DND-41 (cell line): ENCODE data around the gene MCTS1.

ENCODE experiments used
- ATAC-seq: fragments of 200-7000 bp; cut with Tn5 transposase; 3 replicates; pipeline ENCODE4 v1.9.1; 2021; ENCODE audit warnings: low read depth; ENCODE audit not compliant: insufficient read depth
- DNase-seq: peaks from one replicate; pipeline ENCODE4 v3.0.0-alpha.2; 2020
- H2AFZ ChIP-seq: 2 replicates; pipeline ENCODE4 v1.6.0; 2012; ENCODE audit warnings: low read depth, low read length
- H3K27ac ChIP-seq: 2 replicates; pipeline ENCODE4 v1.5.1; 2012; ENCODE audit warnings: low read length, inconsistent platforms
- H3K27me3 ChIP-seq: fragments of 200-600 bp; sonication (generic); 2 replicates; pipeline ENCODE4 v1.6.0; 2012; ENCODE audit warnings: low read length, mild to moderate bottlenecking, inconsistent platforms; ENCODE audit not compliant: insufficient read depth, poor library complexity
- H3K36me3 ChIP-seq: 2 replicates; pipeline ENCODE4 v1.5.1; 2012; ENCODE audit warnings: low read length, inconsistent platforms; ENCODE audit not compliant: insufficient read depth
- H3K4me1 ChIP-seq: 2 replicates; pipeline ENCODE4 v1.5.1; 2012; ENCODE audit warnings: mild to moderate bottlenecking, low read length; ENCODE audit not compliant: insufficient read depth
- H3K4me2 ChIP-seq: 2 replicates; pipeline ENCODE4 v1.6.0; 2012; ENCODE audit warnings: mild to moderate bottlenecking, moderate library complexity, low read length, inconsistent platforms; ENCODE audit not compliant: insufficient read depth
- H3K4me3 ChIP-seq, 2 experiments: fragments of 200-600 bp in 1 of 2; shearing (Covaris generic) in 1 of 2; 2 replicates each; pipeline ENCODE4 v1.5.1; 2012 to 2016; ENCODE audit warnings: inconsistent platforms in 2 of 2, low read length in 2 of 2, mild to moderate bottlenecking in 2 of 2, low read depth in 1 of 2, moderate library complexity in 1 of 2
- H3K79me2 ChIP-seq: 2 replicates; pipeline ENCODE4 v1.6.0; 2012; ENCODE audit warnings: low read length, inconsistent platforms; ENCODE audit not compliant: insufficient read depth
- H3K9ac ChIP-seq: 2 replicates; pipeline ENCODE4 v1.6.0; 2012; ENCODE audit warnings: low read depth, mild to moderate bottlenecking, inconsistent platforms, low read length, moderate library complexity
- H3K9me3 ChIP-seq: 2 replicates; pipeline ENCODE4 v1.5.1; 2012; ENCODE audit warnings: low read length, moderate library complexity, mild to moderate bottlenecking, inconsistent platforms; ENCODE audit not compliant: insufficient read depth, severe bottlenecking
- H4K20me1 ChIP-seq: 2 replicates; pipeline ENCODE4 v1.6.0; 2012; ENCODE audit warnings: low read length; ENCODE audit not compliant: insufficient read depth
- CTCF ChIP-seq: IDR thresholded peaks from 2 replicates; pipeline ENCODE4 v1.5.1; 2012; ENCODE audit warnings: borderline replicate concordance, low read length, moderate library complexity, mild to moderate bottlenecking; ENCODE audit not compliant: poor library complexity, severe bottlenecking; ENCODE audit errors: extremely low read depth
- EZH2 ChIP-seq: IDR thresholded peaks from 3 replicates; pipeline ENCODE4 v1.6.1; 2012; ENCODE audit warnings: borderline replicate concordance, low read depth, mild to moderate bottlenecking, moderate library complexity, low read length, inconsistent platforms; ENCODE audit not compliant: severe bottlenecking

Gene MCTS1

GRCh38 chrX:120629667-120630537, 26.0 kb downstream of the MCTS1 start, which contains the start of gene C1GALT1C1:
C1GALT1C1 (minus strand) TSS chrX:120630054; CDS start chrX:120627166, 2,888 bp downstream.
- H3K9ac ChIP-seq: peak within 1 kb of the TSS; percentile 69
- H3K27ac ChIP-seq: peak within 1 kb of the TSS; percentile 92
- no peaks in the 10 kb centered on the region for H3K27me3 ChIP-seq
- peak within 1 kb of the TSS; percentile 65 for H3K4me2 ChIP-seq
- TF ChIP-seq CTCF (no peak), EZH2 (no peak)
- DNase-seq (peak; percentile 93), ATAC-seq (peak; percentile 91)
- H4K20me1 ChIP-seq: no peaks in the 10 kb centered on the region
- H3K9me3 ChIP-seq: no peaks in the 10 kb centered on the region
- H3K4me3 ChIP-seq: peak within 1 kb of the TSS; percentile 60 to 75
- H3K36me3 ChIP-seq: no peaks in the 10 kb centered on the region
- H2AFZ ChIP-seq: peak within 1 kb of the TSS; percentile 69
- H3K4me1 ChIP-seq: peaks cover 20% of the 10 kb centered on the region
- peaks cover 28% of the 10 kb centered on the region for H3K79me2 ChIP-seq

GRCh38 chrX:120638619-120639018, 34.7 kb downstream of the MCTS1 start:
- H3K9me3 ChIP-seq: no peaks in the 10 kb centered on the region
- no peak overlapping the region for H3K9ac ChIP-seq
- ATAC-seq (no peak), DNase-seq (no peak)
- H3K4me2 ChIP-seq: no peak overlapping the region
- H2AFZ ChIP-seq: no peak overlapping the region
- no peaks in the 10 kb centered on the region for H3K4me1 ChIP-seq
- TF ChIP-seq CTCF (no peak), EZH2 (no peak)
- H3K27ac ChIP-seq: no peak overlapping the region
- no peaks in the 10 kb centered on the region for H3K79me2 ChIP-seq
- no peak overlapping the region for H3K4me3 ChIP-seq
- H3K27me3 ChIP-seq: no peaks in the 10 kb centered on the region
- H4K20me1 ChIP-seq: no peaks in the 10 kb centered on the region
- H3K36me3 ChIP-seq: no peaks in the 10 kb centered on the region

DNA sequence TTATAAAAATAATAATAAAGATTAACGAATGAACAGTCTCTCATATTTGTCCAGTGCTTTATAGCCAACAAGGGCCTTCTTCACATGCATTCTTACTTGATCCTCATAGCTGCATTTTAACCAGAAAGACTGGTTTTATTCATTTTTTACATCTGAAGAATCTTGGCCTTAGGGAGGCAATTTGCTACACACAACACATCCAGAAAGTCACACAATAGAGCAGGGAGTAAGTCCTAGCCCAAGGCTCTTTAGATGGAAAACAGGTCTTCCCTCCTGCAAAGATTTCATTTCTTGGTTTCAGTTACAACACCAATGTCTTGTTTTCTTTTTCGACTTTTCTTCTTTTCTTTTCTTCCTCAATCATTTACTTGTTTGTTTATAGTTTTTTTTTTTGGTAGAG, 39.0 kb downstream of the MCTS1 start:
- H3K79me2 ChIP-seq: no peaks in the 10 kb centered on the region
- H3K27ac ChIP-seq: no peak overlapping the region
- no peaks in the 10 kb centered on the region for H4K20me1 ChIP-seq
- no peak overlapping the region for H2AFZ ChIP-seq
- no peak overlapping the region for H3K9ac ChIP-seq
- no peaks in the 10 kb centered on the region for H3K9me3 ChIP-seq
- H3K4me1 ChIP-seq: no peaks in the 10 kb centered on the region
- H3K4me3 ChIP-seq: no peak overlapping the region
- ATAC-seq (no peak), DNase-seq (no peak)
- no peaks in the 10 kb centered on the region for H3K27me3 ChIP-seq
- no peak overlapping the region for H3K4me2 ChIP-seq
- no peaks in the 10 kb centered on the region for H3K36me3 ChIP-seq
- TF ChIP-seq EZH2 (no peak), CTCF (no peak)
